PC-9 (cell line): ENCODE measurements around the gene PWP2.

Source experiments
- EZH2 ChIP-seq: fragments of 200-600 bp; sonication (generic); IDR thresholded peaks from 2 replicates; pipeline ENCODE4 v1.8.0; 2017; ENCODE audit warnings: antibody characterized with exemption, low read depth
- TF ChIP-seq, protein P1 (sequence below): fragments of 200-600 bp; sonication (generic); conservative IDR thresholded peaks from 2 replicates; pipeline ENCODE4 v1.6.1; 2017; ENCODE audit warnings: mixed run types, antibody characterized with exemption, mild to moderate bottlenecking, moderate library complexity

DNA sequence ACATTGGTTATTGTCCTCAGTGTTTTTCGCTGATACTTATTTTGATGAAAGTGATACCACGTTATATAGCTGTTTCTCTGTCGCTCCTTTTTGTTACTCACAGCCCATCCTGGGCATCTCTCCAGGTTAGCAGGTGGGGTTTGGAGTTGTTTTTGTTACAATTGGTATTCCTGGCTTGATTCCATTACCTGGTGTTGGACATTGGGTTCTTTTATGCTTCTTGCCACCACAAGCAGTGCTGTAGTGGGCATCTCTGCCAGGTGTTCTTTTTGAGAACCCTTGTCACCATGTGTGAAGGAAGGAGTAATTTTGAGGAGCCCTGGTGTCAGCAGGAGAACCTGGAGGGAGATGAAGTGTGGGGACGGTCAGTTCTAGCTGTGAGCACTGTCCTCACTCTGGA, 47.5 kb upstream of the PWP2 start:
- TF ChIP-seq EZH2, result no peak
- TF ChIP-seq, protein P1, sequence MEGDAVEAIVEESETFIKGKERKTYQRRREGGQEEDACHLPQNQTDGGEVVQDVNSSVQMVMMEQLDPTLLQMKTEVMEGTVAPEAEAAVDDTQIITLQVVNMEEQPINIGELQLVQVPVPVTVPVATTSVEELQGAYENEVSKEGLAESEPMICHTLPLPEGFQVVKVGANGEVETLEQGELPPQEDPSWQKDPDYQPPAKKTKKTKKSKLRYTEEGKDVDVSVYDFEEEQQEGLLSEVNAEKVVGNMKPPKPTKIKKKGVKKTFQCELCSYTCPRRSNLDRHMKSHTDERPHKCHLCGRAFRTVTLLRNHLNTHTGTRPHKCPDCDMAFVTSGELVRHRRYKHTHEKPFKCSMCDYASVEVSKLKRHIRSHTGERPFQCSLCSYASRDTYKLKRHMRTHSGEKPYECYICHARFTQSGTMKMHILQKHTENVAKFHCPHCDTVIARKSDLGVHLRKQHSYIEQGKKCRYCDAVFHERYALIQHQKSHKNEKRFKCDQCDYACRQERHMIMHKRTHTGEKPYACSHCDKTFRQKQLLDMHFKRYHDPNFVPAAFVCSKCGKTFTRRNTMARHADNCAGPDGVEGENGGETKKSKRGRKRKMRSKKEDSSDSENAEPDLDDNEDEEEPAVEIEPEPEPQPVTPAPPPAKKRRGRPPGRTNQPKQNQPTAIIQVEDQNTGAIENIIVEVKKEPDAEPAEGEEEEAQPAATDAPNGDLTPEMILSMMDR, result no peak
